GM21786 (cell line): Measurements from ENCODE around the gene SECTM1.
"Not testable (repeated sequence)": the region's sequence is repeated elsewhere in the genome, so short reads cannot be mapped to it uniquely, and the experiment has no call there.

ENCODE experiments used
- ATAC-seq: cut with Tn5 transposase; IDR thresholded peaks from one replicate; pipeline ENCODE4 v1.9.1; 2021; ENCODE audit not compliant: unreplicated experiment

Gene SECTM1

GRCh38 chr17:82333279-82334171 lies at the start of gene SECTM1:
SECTM1 (minus strand) TSS chr17:82333766; CDS start chr17:82327240, 6,526 bp downstream.
- no peak for ATAC-seq

- ATAC-seq = no peak
These were observed 49.3 kb upstream of the SECTM1 start for GRCh38 chr17:82382933-82383255.

DNA sequence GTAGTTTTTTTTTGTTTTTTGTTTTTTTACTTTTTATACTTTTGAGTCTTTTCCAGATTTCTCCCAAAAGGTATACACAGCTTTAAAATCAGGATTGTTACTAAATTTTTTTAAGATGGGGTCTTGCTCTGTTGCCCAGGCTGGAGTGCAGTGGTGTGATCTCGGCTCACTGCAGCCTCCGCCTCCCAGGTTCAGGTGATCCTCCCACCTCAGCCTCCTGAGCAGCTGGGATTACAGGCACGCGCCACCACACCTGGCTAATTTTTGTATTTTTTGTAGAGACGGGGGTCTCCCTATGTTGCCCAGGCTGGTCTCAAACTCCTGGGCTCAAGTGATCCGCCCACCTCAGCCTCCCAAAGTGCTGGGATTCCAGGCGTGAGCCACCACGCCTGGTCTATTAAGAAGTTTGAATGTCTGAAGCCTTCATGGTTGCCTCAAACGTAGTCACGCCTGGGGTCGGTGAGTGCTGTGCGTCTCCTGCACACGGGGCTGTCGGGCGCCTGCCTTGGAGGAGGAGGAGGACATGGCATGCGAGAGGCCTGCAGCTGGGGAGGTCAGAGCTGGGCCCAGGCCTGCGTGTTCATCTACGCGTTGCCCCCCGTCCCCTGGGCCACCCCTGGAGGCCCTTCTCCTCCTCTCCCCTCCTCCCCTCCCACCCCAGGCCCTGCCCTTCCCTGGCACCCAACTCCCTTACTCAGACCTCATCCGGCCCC lies 48.8 kb upstream of the SECTM1 start:
- not testable (repeated sequence) for ATAC-seq

- ATAC-seq = not testable (repeated sequence)
These were observed 48.1 kb upstream of the SECTM1 start for GRCh38 chr17:82381703-82382009.

DNA sequence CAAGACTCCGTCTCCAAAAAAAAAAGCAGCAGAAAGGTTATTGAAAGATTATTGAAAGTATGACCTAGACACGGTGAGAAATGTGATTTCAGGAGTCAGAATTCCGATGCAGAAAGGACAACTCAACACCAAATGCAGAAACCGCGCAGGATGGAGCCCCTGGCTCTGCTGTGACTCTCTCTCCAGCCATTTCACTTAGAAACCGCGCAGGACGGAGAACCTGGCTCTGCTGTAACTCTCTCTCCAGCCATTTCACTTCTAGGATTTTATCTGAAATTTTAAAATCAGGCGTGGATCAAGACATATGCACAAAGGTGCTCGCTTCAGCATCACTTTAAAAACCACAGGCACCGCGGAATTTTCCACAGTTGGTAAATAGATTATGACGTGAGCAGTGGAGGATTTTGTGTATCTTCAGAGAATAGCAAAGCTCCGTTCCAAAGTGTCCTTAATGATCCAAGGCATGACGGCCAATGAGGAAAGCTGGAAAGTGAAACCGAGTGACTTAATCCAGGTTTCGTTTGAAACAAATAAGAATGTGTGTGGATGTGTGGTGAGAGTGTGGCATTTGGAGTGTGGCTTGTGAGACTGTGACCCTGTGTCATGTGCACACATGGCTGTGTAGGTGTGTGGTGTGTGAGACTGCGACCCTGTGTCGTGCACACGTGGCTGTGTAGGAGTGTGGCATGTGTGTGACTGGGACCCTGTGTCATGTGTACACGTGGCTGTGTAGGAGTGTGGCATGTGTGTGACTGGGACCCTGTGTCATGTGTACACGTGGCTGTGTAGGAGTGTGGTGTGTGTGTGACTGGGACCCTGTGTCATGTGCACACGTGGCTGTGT lies 47.5 kb upstream of the SECTM1 start:
- no peak for ATAC-seq

DNA sequence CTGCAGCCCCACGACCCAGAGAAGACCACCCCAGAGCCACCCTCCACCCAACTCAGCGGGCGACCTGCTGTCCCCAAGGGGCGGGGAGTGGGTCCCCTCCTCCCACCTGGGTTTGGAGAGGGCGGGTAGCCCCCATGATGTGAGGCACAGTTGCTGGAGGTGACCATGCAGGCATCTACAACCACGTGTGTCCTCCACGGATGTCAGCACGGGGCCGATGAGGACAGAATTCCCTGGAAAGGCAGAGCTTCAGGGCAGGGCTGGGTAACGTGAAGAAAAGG lies 45.1 kb upstream of the SECTM1 start:
- ATAC-seq = no peak

DNA sequence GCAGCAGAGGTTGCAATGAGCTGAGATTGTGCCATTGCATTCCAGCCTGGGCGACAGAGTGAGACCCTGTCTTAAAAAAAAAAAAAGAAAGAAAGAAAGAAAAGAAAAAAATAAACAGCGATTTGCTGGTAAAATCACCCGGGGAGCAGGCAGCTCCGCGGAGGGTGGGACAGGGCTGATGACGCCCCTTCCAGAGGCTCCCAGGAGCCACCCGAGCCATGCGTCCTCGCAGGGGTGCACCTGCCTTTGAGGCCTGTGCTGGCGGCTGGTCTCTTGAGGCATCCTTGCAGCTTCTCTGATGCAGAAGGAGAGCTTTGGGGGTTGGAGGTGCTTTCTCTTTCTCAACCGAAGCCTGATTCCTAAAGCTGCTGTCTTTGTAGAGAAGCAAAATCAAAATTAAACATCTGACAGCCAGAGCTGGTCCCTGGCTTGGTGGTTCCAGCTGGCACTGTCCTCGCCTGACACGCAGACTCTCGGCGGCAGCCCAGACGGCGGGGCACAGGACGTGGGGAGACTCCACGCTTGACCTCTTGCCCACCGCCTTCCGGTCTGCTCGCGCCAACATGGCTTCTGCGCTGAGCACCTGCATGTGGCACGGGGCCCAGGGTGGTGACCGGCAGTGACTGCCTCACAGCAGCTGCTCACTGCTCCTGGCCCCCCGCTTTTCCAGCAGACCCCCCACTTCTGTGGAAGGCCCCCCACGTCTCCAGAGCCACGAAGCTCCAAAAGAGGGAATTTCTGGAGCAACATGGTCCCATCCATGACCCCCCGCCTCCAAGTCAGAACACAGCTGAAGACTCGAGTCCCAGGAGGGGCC lies 44.6 kb upstream of the SECTM1 start:
- no peak for ATAC-seq

GRCh38 chr17:82377294-82377693 lies 43.7 kb upstream of the SECTM1 start:
- not testable (repeated sequence) for ATAC-seq

DNA sequence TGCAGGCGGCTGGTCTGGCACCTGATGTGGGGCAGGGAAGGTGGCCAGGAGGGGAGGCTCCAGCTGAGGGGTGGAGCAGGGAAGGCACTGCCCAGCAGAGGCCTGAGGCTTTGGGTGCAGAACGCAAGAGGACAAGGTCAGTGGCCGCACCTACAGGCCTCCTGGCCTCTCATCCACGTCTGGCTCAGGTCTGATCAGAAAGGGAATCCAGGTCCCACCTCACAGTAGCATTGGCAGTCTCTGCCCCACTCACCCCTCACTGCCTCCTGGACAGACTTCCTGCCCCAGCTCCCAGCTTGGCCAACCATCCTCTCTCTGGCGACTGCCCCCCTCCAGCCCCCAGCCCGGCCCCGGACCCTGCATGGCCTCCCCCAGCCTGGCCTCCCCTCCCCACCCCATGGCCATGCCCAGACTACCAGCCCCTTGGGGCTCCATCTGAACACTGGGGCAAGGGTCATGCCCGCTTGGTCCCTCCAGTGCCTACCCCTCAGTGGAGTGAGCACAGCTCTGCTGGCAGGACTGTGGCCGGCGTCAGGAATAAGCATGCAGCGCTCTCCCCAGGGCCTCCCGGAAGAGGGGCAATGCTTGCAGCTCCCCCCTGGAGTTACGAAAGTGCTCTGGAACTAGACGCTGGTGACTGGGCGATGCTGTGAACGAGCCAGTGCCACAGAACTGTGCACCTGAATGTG lies 42.6 kb upstream of the SECTM1 start:
- no peak for ATAC-seq

GRCh38 chr17:82375359-82376041 lies 41.9 kb upstream of the SECTM1 start:
- ATAC-seq = no peak

- ATAC-seq = no peak
These were observed 41.2 kb upstream of the SECTM1 start for GRCh38 chr17:82374626-82375331.

GRCh38 chr17:82373731-82374625 lies 40.4 kb upstream of the SECTM1 start:
- no peak for ATAC-seq

- ATAC-seq = not testable (repeated sequence)
These were observed 39.5 kb upstream of the SECTM1 start for GRCh38 chr17:82373072-82373452.

- ATAC-seq = no peak
These were observed 38.9 kb upstream of the SECTM1 start for GRCh38 chr17:82372249-82373071.

GRCh38 chr17:82371333-82372248 lies 38.0 kb upstream of the SECTM1 start, which contains the start of gene UTS2R:
UTS2R (plus strand) TSS chr17:82371765; CDS start chr17:82374325, 2,560 bp downstream.
- ATAC-seq = no peak
